Right hindlimb (tissue), 1 donor: Measurements from ENCODE around the gene SPOPL.
"Not testable (repeated sequence)": the region's sequence is repeated elsewhere in the genome, so short reads cannot be mapped to it uniquely, and the experiment has no call there.

Source experiments
- DNase-seq: peaks from one replicate; pipeline ENCODE4 v3.0.0-alpha.2; 2018

Gene SPOPL

GRCh38 chr2:138495384-138495783 lies 6.2 kb upstream of the SPOPL start:
- no peak for DNase-seq

DNA sequence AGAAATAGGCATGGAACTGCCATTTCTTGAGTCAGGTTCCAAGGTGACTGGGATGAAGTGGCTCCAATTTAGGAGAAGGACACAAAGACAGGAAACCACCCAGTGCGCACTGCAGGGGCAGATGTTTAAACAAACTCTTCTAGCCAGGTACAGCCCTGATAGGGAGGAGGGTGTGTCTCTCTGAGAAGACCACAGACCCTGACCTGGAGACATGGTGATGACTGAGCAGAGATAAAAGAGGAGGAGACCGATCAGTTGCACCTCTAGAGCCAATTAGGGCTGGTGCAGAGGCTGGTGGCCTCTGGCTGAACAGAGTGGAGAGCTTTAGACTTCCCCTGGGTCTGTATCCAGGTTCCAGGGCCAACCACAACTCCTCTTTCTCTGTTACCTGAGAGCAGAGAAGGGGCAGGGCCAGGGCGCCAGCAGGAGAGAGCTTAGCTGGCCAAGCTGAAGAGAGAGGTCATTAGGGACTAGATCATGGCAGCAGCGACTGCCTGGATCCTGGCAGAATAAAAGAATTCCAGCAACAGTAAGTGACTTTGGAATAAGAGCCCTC lies 5.4 kb upstream of the SPOPL start:
- no peak for DNase-seq

GRCh38 chr2:138497294-138497693 lies 4.3 kb upstream of the SPOPL start:
- DNase-seq, result no peak

- DNase-seq, result no peak
These were observed 1.9 kb upstream of the SPOPL start for GRCh38 chr2:138499684-138500083.

- no peak for DNase-seq
These were observed 762 bp upstream of the SPOPL start for GRCh38 chr2:138500592-138501424.

DNA sequence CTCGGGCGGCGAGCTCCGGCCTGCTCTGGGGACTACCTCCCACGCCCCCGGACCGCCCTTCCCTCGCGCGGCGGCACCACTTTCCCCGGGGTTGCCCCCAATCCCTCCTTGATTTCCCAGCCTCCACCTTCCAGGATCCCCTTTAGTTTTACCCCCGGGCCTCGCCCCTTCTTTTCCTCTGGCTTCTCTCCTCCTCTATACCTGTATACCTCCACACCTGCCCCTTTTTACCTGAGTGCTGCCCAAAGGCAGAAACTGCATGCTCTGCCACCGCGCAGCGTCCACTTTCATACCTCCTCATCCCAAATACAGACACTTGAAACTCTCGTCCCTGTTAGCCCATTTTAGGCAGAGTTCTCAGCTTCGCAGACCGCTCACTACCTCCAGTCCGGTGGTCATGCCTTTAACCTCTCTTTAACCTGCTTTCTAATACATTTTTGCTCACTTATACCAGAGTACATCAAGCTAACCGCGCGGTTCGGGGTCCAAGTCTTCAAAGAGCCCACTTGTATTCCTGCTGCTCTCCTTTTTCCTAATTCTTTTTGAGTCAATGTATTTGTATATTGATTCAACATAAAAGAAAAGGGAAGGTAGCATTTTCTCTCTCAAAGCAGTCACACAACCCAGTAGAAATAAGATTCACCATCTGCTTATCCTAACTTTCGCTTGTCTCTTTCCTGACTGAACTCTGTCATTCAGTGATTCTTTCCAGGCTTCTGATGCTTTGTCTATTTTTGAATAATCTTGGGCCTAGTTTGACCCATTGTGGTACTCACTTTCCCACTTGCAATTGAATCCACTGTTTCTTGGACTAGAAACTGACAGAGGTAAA lies 901 bp downstream of the SPOPL start:
- no peak for DNase-seq

- no peak for DNase-seq
These were observed 1.5 kb downstream of the SPOPL start for GRCh38 chr2:138503087-138503442.

DNA sequence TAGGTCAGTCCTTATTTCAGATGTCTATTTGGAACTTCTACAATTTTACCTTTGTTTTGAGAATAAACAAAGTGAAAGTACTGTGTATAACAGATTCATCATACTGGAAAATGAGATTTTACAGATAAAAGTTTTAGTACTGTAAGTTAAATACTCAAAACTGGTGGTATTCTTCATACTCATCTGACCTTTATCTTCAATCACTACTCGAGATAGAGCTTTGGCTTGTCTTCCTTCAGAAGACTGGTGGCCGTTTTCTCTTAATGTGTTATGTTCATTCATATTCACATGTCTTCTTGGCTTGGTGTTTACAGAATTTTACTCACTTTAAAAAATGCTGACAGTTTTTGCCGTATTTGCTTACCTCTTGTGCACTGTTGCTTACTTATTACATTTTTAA lies 2.1 kb downstream of the SPOPL start:
- DNase-seq, result no peak

DNA sequence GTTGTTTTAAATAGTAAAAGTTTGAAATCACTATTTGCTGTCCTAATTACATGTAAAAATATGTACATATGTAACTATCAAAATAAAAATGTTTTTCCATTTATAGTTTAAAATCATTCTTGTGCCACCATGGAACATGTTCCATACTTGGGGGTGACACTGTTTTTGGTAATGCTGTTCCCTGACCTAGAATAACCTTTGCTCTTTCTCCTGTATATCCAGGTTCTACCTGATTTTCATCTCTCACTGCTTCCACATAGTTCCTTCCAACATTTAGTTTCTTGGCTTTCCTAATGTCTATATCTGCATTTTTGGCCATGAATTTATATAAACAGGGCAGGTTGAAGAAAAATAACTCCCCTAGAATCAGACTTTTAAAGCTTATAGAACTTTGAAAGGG lies 2.5 kb downstream of the SPOPL start:
- no peak for DNase-seq

DNA sequence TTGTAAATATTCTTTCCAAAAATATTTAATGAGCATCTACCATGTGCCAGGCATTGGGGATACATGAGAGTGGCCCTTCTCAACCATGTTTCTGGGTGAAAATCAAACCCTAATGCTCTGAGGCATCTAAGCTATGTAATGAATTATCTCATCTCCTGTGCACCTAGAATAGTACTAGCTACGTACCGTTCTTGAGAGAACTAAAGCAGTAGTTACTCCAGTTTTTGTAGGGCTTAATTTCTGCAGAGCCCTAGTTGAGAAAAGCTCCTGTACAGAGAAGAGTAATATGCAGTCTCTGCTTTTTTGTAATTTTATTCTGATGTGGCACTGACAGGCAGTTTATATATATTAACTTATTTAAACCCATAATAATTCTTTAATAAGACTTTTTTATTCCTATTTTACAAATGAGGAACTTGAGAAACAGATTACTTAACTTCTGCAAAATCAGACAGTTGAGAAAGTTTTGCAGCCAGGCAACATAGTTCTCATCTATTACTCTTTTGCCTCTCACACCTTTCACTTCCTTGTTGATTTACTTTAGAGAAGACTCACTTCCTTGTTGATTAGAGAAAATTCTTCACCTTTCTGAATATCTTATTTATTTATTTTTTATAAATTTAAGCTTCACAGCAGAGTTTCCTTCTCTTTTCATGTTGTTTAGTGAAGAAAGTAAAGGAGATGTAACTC lies 3.1 kb downstream of the SPOPL start:
- DNase-seq, result no peak

- no peak for DNase-seq
These were observed 5.7 kb downstream of the SPOPL start for GRCh38 chr2:138507267-138507666.

- DNase-seq, result no peak
These were observed 8.7 kb downstream of the SPOPL start for GRCh38 chr2:138510319-138510718.

GRCh38 chr2:138512672-138513071 lies 11.1 kb downstream of the SPOPL start:
- no peak for DNase-seq

- no peak for DNase-seq
These were observed 12.6 kb downstream of the SPOPL start for GRCh38 chr2:138514173-138514572.

DNA sequence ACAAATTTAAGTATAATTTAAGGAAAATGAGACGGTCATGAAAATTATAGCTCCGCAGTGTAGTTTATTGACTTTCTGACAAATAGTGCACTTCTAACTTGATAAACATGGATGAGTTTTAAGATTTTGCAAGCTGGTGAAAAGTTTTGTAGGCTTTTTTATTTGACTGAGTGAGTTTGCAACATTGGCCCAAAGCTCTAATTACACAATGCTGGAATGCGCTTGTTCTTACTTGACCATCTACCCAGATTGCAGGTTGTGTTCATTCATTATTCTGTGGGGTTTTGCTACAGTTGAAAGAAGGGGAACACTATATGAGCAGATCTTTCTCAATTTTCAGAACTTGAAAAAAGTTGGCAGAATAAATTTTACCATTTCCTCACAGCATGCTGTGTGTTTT lies 13.5 kb downstream of the SPOPL start:
- DNase-seq, result no peak

DNA sequence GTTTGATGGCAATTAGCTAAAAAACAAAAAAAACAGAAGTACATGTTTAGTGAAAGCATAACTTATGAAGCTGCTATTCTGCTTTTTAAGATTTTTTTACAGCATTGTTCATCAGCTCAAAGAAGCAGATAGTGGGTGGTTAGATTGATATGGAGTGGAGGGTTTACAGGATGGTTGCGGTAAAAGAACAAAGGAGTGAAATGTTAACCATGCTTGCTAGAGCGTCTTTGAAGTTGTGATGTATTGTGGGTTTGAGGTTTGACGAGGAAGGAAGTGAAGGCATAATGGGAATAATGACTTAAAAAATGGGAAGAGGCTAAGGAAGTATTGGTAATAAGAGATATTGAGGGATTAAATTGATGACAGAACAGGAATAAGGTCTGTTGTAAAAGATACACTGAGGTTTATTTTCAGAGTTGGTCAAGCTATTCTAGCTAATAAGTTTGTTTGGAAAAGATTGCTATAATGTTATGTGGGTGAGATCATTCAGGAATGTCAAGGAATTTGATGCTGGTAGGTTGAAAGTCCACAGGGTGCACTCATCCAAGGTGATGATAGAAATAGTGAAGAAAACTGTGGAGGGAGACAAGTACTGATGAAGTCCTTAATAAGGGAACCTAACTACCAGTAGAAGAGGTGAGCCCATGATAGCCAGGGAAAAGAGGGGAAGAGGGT lies 14.6 kb downstream of the SPOPL start:
- no peak for DNase-seq

DNA sequence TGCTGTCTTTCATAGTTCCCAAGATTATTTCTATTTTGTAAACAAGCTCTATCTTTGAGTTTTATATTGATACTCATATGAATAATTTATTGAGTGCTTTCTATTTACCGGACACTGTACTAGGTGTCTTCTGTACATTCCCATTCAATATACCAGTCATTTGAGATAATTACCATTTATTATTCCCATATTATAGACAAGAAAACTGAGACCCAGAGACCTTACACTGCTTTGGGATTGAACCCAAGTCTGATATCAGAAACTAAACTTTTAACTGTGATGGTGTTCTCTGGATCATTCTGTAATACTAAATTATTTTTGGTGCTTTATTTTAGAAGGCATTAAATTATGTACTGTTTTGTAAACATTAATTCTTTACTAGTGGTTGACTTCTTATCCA lies 17.3 kb downstream of the SPOPL start:
- DNase-seq, result no peak

DNA sequence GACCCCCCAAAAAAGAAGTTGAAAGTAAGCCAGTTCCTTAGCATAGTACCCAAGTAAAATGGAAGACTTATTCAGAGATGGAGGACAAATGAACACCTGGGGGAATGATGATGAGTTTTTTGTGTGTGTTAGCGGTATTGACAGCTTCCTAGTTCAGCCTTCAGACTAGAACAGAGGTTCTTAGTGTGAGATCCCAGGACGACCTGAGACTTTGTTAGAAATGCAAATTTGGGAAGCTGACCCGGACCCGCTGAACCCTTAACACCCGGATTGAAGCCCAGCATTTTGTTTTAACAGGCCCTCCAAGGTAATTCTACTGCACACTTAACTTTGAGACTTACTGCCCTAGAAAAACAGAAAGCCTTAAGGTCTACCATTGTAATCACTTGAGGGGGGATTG lies 20.3 kb downstream of the SPOPL start:
- DNase-seq, result no peak

GRCh38 chr2:138522556-138522955 lies 21.0 kb downstream of the SPOPL start:
- no peak for DNase-seq

DNA sequence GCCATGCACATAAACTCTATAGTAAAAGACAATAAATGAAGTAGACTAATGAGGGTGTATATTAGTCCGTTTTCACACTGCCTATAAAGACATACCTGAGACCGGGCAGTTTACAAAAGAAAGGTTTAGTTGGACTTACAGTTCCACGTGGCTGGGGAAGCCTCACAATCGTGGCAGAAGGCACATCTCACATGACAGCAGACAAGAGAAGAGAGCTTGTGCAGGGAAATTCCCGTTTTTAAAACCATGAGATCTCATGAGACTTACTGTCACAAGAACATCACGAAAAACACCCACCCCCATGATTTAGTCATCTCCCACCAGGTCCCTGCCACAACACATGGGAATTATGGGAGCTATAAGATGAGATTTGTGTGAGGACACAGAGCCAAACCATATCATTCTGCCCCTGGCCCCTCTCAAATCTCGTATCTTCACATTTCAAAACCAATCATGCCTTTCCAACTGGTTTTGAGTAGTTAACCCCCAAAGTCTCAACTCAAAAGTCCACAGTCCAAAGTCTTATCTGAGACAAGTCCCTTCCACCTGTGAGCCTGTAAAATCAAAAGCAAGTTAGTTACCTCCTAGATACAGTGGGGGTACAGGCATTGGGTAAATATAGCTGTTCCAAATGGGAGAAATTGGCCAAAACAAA lies 21.6 kb downstream of the SPOPL start:
- not testable (repeated sequence) for DNase-seq

- not testable (repeated sequence) for DNase-seq
These were observed 22.1 kb downstream of the SPOPL start for GRCh38 chr2:138523673-138524042.

- DNase-seq, result not testable (repeated sequence)
These were observed 22.8 kb downstream of the SPOPL start for GRCh38 chr2:138524353-138524752.
